Activated CD8-positive, alpha-beta memory T cell treated with anti-CD3 and anti-CD28 coated beads, Interleukin-2, amount 10 ng/mL, durations not matched to agents 7 days and 5 days (primary cell): ENCODE results near the gene NGFR. TPM values are rescaled to one million over a fixed set of nuclear protein-coding genes. Genes with fewer than 3 reads are reported as not detected.
A peak's percentile ranks its signal among the peaks of the same experiment; 100 is the strongest.

Experiments used
- ATAC-seq: fragments of 150-1000 bp; cut with Tn5 transposase; one replicate; pipeline ENCODE4 v1.10.0; 2021; ENCODE audit warnings: moderate library complexity
- CTCF ChIA-PET: fragments of 350-600 bp; sonication (Branson Sonifier 250); formaldehyde crosslinking; loops from one replicate; lab custom pipeline; 2021; ENCODE audit warnings: antibody characterized with exemption; lab: Charles Lee
- DNase-seq: peaks from one replicate; pipeline ENCODE4 v3.0.0-alpha.2; 2020
- H3K27ac Mint-ChIP-seq: one replicate; pipeline ENCODE4 v1.8.0; 2021; ENCODE audit warnings: mild to moderate bottlenecking, mixed read lengths
- H3K27me3 Mint-ChIP-seq: one replicate; pipeline ENCODE4 v1.8.0; 2021; ENCODE audit warnings: mixed read lengths
- H3K36me3 Mint-ChIP-seq: one replicate; pipeline ENCODE4 v1.8.0; 2021; ENCODE audit warnings: mild to moderate bottlenecking, mixed read lengths
- H3K4me1 Mint-ChIP-seq: one replicate; pipeline ENCODE4 v1.8.0; 2021; ENCODE audit warnings: mixed read lengths
- H3K4me3 Mint-ChIP-seq: one replicate; pipeline ENCODE4 v1.8.0; 2021; ENCODE audit warnings: mild to moderate bottlenecking, moderate library complexity, mixed read lengths
- H3K9me3 Mint-ChIP-seq: one replicate; pipeline ENCODE4 v1.8.0; 2022; ENCODE audit warnings: low read depth, mixed read lengths
- total RNA-seq, 2 experiments: library from RNA; stranded (reverse); gene quantifications; one replicate each; pipeline ENCODE4 v1.2.3, GENCODE V29; 2021

The NGFR gene
- total RNA-seq, 2 experiments from 2014 or later, result 0.07 to 0.20 TPM

DNA sequence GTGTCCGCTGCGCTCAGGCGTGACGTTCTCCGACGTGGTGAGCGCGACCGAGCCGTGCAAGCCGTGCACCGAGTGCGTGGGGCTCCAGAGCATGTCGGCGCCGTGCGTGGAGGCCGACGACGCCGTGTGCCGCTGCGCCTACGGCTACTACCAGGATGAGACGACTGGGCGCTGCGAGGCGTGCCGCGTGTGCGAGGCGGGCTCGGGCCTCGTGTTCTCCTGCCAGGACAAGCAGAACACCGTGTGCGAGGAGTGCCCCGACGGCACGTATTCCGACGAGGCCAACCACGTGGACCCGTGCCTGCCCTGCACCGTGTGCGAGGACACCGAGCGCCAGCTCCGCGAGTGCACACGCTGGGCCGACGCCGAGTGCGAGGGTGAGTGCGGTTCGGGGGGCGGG is 11.2 kb downstream of the NGFR start:
- no peaks in the 10 kb centered on the region for H3K4me1 Mint-ChIP-seq
- CTCF ChIA-PET, result no interaction called here
- ATAC-seq, result no peak

DNA sequence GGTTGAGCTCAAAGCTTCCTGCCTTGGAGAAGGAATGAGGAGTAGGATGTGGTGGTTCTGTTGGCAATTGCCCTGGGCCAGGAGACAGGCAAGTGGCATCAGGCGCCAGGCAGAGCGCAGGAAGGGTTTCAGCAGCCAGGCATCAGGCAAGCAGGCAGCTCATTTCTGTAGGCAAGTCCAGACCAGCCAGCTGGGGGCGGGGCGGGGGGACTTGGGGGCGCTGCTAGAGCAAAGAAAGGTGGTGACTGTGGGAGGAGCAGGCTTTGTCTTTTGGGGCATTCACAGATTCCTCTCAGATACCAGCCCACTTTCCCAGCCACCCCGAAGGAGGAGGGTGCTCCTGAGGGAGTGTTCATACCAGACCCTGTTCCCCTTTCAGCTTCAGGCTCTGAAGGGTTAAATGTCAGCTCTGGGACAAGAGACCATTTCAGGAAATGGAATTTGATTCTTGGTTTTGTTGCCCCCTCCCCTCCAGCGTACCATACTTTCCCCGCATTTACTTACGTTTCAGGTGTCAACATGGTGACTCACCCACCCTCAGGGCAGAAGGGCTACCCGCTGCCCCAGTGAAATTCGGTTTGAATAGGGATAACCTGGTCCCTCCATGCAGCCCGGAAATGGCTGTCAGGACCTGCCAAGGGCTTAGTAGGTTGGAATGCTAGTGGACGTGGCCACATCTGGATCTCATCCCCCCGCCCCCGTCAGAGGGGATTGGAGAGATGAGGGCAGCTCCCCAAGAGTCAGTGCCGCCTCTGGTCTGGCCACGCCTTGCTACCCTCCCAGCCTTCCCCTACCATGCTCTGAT is 13.2 kb downstream of the NGFR start:
- Mint-ChIP-seq H3K27me3 (peaks cover 38% of the 10 kb centered on the region), H3K4me3 (no peak overlapping the region), H3K27ac (no peak overlapping the region), H3K4me1 (no peaks in the 10 kb centered on the region), H3K36me3 (no peaks in the 10 kb centered on the region), H3K9me3 (no peaks in the 10 kb centered on the region)
- ATAC-seq (no peak), DNase-seq (no peak)
- CTCF ChIA-PET, result interaction anchor here (0.8 to 1.5 kb wide), 3 partner anchors 48 to 372 kb away, joined by 3 to 7 read pairs (median 4); no protein-coding TSS in a partner anchor

More for the DNA sequence above, 11.2 kb downstream of the NGFR start:
- no peak overlapping the region for H3K4me3 Mint-ChIP-seq
- H3K9me3 Mint-ChIP-seq, result no peaks in the 10 kb centered on the region
- no peak overlapping the region for H3K27ac Mint-ChIP-seq
- peaks cover 48% of the 10 kb centered on the region for H3K27me3 Mint-ChIP-seq
- no peak for DNase-seq
- no peaks in the 10 kb centered on the region for H3K36me3 Mint-ChIP-seq

DNA sequence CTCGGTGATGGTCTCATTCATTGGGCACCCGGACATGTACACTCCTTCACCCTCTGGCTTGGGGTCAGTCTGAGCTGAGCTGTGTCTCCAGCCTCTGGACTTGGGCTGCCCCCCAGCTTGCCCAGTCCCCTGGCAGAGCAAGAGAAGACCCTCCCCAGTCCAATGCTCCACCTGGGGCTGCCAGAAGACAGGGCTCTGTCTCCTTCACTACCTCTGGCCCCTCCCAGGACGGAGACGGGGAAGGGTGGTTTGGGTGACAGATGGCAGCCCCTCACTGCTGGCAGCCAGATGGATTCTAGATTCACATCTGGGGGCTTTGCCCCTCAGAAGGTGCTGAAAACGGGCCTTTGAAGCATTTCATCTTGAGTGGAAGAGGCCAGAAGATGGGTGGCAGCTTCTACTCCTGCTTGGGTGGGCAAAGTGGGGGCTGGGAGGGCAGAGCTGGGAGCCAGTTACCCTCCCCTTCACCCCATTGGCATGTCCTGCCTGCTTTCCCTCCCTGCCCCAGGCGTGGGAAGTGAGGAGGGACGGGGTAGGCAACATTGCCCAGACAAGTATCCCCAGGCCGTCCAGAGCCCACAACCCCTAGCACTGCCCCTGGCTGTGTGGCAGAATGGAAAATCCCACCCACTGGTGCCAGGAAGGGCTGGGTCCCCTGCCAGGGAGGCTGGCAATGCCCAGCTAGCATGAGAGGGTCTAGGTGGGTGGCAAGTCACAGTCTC is 13.9 kb downstream of the NGFR start:
- Mint-ChIP-seq H3K27me3 (peaks cover 32% of the 10 kb centered on the region), H3K4me3 (no peak overlapping the region)

DNA sequence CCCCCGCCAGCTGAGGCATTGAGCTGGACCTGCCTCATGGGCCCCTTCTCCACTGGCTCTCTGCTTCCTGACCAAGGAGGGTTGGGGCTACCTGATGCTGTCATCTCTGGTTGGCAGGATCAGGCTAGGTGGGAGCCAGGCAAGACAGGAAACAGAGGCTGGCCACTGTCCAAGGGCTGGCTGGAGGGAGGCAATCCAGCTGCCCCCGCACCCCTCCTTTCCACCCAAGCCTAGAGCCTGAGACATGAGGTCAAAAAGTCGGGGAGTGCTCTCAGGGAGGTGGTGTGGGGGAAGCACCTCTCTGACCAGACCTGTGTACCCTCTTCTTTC is 14.5 kb downstream of the NGFR start:
- H3K4me1 Mint-ChIP-seq, result no peaks in the 10 kb centered on the region
- no peak overlapping the region for H3K4me3 Mint-ChIP-seq
- DNase-seq (no peak), ATAC-seq (no peak)
- CTCF ChIA-PET, result interaction anchor here (2.9 kb wide), 1 partner anchor 47 kb away, joined by 9 read pairs; no protein-coding TSS in a partner anchor
- H3K9me3 Mint-ChIP-seq, result no peaks in the 10 kb centered on the region
- no peaks in the 10 kb centered on the region for H3K36me3 Mint-ChIP-seq
- no peak overlapping the region for H3K27ac Mint-ChIP-seq
- peaks cover 29% of the 10 kb centered on the region for H3K27me3 Mint-ChIP-seq

More for the DNA sequence above, 13.9 kb downstream of the NGFR start:
- no peaks in the 10 kb centered on the region for H3K36me3 Mint-ChIP-seq
- ATAC-seq (no peak), DNase-seq (no peak)
- no peak overlapping the region for H3K27ac Mint-ChIP-seq
- H3K9me3 Mint-ChIP-seq, result no peaks in the 10 kb centered on the region
- CTCF ChIA-PET, result interaction anchor here (1.5 to 2.9 kb wide), 2 partner anchors 47 kb away, joined by 7 to 9 read pairs; no protein-coding TSS in a partner anchor
- no peaks in the 10 kb centered on the region for H3K4me1 Mint-ChIP-seq

DNA sequence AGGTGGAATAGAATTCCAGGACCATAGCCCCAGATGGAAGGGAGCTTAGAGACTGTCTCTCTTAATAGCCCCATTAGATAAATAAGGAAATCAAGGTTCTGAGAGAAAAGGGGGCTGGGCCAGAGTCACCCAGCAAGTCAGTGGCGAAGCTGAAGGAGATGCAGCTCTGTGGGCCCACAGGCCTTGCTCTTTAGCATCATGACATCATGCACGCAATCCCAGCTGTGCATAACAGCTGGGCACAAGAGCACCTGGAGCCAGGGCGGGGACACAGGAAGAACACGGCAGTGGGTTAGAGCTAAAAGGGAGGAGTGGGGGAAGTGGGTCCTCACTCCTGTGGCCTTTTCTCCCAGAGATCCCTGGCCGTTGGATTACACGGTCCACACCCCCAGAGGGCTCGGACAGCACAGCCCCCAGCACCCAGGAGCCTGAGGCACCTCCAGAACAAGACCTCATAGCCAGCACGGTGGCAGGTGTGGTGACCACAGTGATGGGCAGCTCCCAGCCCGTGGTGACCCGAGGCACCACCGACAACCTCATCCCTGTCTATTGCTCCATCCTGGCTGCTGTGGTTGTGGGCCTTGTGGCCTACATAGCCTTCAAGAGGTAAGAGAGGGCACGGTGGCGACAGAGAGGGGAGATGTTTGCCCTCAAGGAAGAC is 15.1 kb downstream of the NGFR start:
- Mint-ChIP-seq H3K9me3 (no peaks in the 10 kb centered on the region), H3K4me3 (no peak overlapping the region), H3K4me1 (peaks cover 2% of the 10 kb centered on the region), H3K27me3 (peaks cover 25% of the 10 kb centered on the region), H3K27ac (no peak overlapping the region), H3K36me3 (no peaks in the 10 kb centered on the region)
- ATAC-seq (no peak), DNase-seq (no peak)
- CTCF ChIA-PET, result interaction anchor here (1.2 to 2.9 kb wide), 2 partner anchors 13 to 46 kb away, joined by 4 to 9 read pairs; no protein-coding TSS in a partner anchor

DNA sequence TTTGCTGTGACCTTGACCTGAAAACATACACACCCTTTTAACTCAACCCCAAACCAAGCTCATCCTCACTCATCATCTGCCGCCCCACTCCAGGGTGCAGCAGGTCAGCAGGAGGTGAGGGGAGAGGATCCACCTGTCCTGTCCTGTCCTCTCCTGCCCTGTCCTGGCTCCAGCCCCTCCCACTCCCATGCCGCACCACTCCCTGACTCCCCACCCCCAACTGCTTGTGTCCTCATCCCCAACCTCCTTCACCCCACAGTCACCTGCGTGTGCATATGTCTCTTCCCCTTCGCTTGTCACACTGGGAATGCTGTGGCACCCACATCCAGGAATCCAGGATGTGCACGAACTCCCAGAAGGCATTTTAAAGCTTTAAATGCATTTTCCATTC is 15.6 kb downstream of the NGFR start:
- CTCF ChIA-PET, result interaction anchor here (1.2 to 2.9 kb wide), 2 partner anchors 13 to 46 kb away, joined by 4 to 9 read pairs; no protein-coding TSS in a partner anchor
- Mint-ChIP-seq H3K27ac (no peak overlapping the region), H3K36me3 (no peaks in the 10 kb centered on the region)

DNA sequence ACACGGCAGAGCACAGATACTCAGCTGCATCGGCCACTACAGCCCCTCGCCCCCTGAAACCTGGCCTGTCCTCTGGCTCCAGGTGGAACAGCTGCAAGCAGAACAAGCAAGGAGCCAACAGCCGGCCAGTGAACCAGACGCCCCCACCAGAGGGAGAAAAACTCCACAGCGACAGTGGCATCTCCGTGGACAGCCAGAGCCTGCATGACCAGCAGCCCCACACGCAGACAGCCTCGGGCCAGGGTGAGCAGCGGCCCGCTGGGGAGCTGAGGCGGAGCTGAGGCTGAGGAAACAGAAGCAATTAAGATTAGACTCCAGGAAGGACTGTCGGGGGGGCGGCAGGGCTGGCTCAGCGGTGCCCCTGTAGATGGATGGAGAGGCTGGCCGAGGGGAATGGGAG is 16.7 kb downstream of the NGFR start:
- Mint-ChIP-seq H3K27ac (no peak overlapping the region), H3K4me3 (no peak overlapping the region)

More for the DNA sequence above, 15.6 kb downstream of the NGFR start:
- H3K4me3 Mint-ChIP-seq, result no peak overlapping the region
- no peaks in the 10 kb centered on the region for H3K9me3 Mint-ChIP-seq
- peaks cover 2% of the 10 kb centered on the region for H3K4me1 Mint-ChIP-seq
- peaks cover 23% of the 10 kb centered on the region for H3K27me3 Mint-ChIP-seq
- ATAC-seq (no peak), DNase-seq (no peak)

DNA sequence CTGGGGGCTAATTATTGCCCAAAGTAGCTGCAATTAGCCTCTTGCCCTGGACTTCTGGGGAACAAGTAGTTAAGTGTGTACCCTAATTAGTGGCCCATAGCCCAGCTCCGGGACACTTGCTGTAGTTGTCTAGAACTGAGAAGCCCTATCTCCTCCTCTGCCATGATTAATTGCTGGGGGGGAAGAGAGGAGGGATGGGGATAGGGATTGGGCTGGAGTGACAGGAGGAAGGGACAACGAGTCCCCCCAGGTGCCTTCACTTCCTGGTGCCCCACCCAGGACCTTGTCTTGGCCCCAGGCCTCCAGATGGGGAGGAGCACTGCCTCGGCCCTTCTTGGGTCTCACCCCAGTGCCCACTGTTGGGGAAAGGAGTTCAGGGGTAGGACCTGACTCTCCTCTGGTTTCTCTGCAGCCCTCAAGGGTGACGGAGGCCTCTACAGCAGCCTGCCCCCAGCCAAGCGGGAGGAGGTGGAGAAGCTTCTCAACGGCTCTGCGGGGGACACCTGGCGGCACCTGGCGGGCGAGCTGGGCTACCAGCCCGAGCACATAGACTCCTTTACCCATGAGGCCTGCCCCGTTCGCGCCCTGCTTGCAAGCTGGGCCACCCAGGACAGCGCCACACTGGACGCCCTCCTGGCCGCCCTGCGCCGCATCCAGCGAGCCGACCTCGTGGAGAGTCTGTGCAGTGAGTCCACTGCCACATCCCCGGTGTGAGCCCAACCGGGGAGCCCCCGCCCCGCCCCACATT is 17.4 kb downstream of the NGFR start:
- no peak overlapping the region for H3K4me3 Mint-ChIP-seq
- DNase-seq, result no peak
- H3K27me3 Mint-ChIP-seq, result peaks cover 21% of the 10 kb centered on the region
- peaks cover 2% of the 10 kb centered on the region for H3K4me1 Mint-ChIP-seq
- CTCF ChIA-PET, result no interaction called here
- no peaks in the 10 kb centered on the region for H3K9me3 Mint-ChIP-seq
- H3K27ac Mint-ChIP-seq, result no peak overlapping the region
- ATAC-seq, result no peak
- no peaks in the 10 kb centered on the region for H3K36me3 Mint-ChIP-seq

More for the DNA sequence above, 16.7 kb downstream of the NGFR start:
- ATAC-seq (no peak), DNase-seq (no peak)
- CTCF ChIA-PET, result interaction anchor here (1.2 to 2.9 kb wide), 2 partner anchors 15 to 44 kb away, joined by 4 to 9 read pairs; no protein-coding TSS in a partner anchor
- H3K36me3 Mint-ChIP-seq, result no peaks in the 10 kb centered on the region
- peaks cover 2% of the 10 kb centered on the region for H3K4me1 Mint-ChIP-seq
- no peaks in the 10 kb centered on the region for H3K9me3 Mint-ChIP-seq
- H3K27me3 Mint-ChIP-seq, result peaks cover 23% of the 10 kb centered on the region

DNA sequence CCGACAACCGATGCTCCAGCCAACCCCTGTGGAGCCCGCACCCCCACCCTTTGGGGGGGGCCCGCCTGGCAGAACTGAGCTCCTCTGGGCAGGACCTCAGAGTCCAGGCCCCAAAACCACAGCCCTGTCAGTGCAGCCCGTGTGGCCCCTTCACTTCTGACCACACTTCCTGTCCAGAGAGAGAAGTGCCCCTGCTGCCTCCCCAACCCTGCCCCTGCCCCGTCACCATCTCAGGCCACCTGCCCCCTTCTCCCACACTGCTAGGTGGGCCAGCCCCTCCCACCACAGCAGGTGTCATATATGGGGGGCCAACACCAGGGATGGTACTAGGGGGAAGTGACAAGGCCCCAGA is 17.9 kb downstream of the NGFR start:
- ATAC-seq (no peak), DNase-seq (no peak)
- H3K4me3 Mint-ChIP-seq, result no peak overlapping the region
- H3K4me1 Mint-ChIP-seq, result peaks cover 2% of the 10 kb centered on the region
- no peaks in the 10 kb centered on the region for H3K9me3 Mint-ChIP-seq
- no peaks in the 10 kb centered on the region for H3K36me3 Mint-ChIP-seq
- peaks cover 16% of the 10 kb centered on the region for H3K27me3 Mint-ChIP-seq
- CTCF ChIA-PET, result no interaction called here
- no peak overlapping the region for H3K27ac Mint-ChIP-seq

DNA sequence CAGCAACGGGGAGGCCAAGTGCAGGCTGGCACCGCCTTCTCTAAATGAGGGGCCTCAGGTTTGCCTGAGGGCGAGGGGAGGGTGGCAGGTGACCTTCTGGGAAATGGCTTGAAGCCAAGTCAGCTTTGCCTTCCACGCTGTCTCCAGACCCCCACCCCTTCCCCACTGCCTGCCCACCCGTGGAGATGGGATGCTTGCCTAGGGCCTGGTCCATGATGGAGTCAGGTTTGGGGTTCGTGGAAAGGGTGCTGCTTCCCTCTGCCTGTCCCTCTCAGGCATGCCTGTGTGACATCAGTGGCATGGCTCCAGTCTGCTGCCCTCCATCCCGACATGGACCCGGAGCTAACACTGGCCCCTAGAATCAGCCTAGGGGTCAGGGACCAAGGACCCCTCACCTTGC is 18.5 kb downstream of the NGFR start:
- CTCF ChIA-PET, result no interaction called here
- ATAC-seq, result no peak
- Mint-ChIP-seq H3K36me3 (no peaks in the 10 kb centered on the region), H3K4me1 (peaks cover 2% of the 10 kb centered on the region), H3K27me3 (peaks cover 13% of the 10 kb centered on the region), H3K9me3 (no peaks in the 10 kb centered on the region), H3K27ac (no peak overlapping the region), H3K4me3 (no peak overlapping the region)
- DNase-seq, result no peak

DNA sequence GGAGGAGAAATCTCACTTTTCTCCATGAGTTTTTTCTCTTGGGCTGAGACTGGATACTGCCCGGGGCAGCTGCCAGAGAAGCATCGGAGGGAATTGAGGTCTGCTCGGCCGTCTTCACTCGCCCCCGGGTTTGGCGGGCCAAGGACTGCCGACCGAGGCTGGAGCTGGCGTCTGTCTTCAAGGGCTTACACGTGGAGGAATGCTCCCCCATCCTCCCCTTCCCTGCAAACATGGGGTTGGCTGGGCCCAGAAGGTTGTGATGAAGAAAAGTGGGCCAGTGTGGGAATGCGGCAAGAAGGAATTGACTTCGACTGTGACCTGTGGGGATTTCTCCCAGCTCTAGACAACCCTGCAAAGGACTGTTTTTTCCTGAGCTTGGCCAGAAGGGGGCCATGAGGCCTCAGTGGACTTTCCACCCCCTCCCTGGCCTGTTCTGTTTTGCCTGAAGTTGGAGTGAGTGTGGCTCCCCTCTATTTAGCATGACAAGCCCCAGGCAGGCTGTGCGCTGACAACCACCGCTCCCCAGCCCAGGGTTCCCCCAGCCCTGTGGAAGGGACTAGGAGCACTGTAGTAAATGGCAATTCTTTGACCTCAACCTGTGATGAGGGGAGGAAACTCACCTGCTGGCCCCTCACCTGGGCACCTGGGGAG is 19.1 kb downstream of the NGFR start:
- DNase-seq (no peak), ATAC-seq (no peak)
- peaks cover 2% of the 10 kb centered on the region for H3K4me1 Mint-ChIP-seq
- no peak overlapping the region for H3K4me3 Mint-ChIP-seq
- peaks cover 9% of the 10 kb centered on the region for H3K27me3 Mint-ChIP-seq
- H3K9me3 Mint-ChIP-seq, result no peaks in the 10 kb centered on the region
- no peak overlapping the region for H3K27ac Mint-ChIP-seq
- H3K36me3 Mint-ChIP-seq, result no peaks in the 10 kb centered on the region
- CTCF ChIA-PET, result no interaction called here

DNA sequence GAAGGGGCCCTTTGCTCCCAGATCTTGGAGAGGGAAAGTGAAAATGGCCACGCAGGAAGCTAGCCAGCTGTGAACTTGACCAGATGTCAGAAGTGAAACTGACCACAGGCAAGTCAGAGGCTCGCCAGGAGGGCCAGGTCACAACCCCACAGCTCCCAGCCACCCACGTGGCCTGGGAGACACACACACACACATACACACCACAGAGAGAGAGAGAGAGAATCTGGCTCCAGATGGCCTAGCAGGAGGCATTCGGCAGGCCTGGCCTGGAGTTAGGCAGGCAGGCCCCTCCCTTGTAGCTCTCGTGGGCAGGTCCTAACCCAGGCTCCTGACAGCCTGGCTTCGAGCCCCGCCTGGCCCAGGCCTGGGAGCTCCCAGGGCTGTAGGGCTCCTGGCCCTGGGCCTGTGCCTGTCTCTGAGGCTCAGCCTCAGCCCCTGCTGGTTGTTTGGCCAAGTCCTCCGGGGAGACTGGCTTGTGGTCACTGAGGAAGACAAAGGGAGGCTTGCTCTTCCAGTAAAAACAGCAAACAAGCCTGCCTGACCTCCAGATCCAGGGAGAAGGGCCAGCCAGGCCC is 20.2 kb downstream of the NGFR start:
- CTCF ChIA-PET, result interaction anchor here (0.5 to 1.8 kb wide), 3 partner anchors 42 to 236 kb away, joined by 3 to 6 read pairs (median 6); no protein-coding TSS in a partner anchor
- Mint-ChIP-seq H3K36me3 (no peaks in the 10 kb centered on the region), H3K4me1 (peaks cover 2% of the 10 kb centered on the region), H3K27me3 (peaks cover 7% of the 10 kb centered on the region), H3K4me3 (no peak overlapping the region), H3K9me3 (no peaks in the 10 kb centered on the region), H3K27ac (no peak overlapping the region)
- DNase-seq (no peak), ATAC-seq (peak; percentile 30)
